Kidney glomerular epithelial cell (primary cell): ENCODE results near the gene LCK.

Source experiments
- DNase-seq: peaks from one replicate; lab custom pipeline; 2025; lab: John Stamatoyannopoulos, UW

LCK gene

DNA sequence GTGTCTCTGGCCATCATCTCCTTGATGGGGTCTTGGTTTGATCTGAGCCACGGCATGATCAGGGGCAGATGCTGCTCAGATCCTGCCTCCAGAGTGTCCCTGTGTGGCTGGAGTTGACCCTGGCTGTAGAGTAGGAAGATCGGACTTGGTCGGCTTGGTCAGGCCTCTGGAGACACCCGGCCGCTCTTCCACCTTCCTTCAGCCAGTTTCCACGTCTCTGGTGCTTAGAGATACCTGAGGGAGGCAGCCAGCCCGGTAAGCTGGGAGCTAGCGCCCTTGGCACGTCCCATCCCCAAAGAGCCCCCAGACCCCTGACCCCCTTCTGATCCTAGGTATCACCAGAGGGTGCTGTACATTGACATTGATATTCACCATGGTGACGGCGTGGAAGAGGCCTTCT lies 76.1 kb downstream of the LCK start:
- no peak for DNase-seq

- DNase-seq: no peak
These were observed 78.9 kb downstream of the LCK start for GRCh38 chr1:32329931-32330466.

GRCh38 chr1:32330558-32331151 lies 79.6 kb downstream of the LCK start:
- DNase-seq: no peak

DNA sequence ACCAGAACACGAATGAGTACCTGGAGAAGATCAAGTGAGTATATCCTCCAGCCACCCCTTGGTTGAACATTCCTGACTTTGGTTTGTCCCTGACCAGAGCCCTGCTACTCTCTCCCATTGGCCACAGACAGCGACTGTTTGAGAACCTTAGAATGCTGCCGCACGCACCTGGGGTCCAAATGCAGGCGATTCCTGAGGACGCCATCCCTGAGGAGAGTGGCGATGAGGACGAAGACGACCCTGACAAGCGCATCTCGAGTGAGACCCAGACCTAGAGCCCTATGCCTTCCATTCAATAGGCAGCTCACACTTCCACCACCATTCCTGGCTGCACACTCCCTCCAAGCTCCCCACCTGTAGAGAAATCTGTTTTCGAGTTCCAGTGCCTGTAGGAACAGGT lies 80.5 kb downstream of the LCK start:
- DNase-seq: no peak

DNA sequence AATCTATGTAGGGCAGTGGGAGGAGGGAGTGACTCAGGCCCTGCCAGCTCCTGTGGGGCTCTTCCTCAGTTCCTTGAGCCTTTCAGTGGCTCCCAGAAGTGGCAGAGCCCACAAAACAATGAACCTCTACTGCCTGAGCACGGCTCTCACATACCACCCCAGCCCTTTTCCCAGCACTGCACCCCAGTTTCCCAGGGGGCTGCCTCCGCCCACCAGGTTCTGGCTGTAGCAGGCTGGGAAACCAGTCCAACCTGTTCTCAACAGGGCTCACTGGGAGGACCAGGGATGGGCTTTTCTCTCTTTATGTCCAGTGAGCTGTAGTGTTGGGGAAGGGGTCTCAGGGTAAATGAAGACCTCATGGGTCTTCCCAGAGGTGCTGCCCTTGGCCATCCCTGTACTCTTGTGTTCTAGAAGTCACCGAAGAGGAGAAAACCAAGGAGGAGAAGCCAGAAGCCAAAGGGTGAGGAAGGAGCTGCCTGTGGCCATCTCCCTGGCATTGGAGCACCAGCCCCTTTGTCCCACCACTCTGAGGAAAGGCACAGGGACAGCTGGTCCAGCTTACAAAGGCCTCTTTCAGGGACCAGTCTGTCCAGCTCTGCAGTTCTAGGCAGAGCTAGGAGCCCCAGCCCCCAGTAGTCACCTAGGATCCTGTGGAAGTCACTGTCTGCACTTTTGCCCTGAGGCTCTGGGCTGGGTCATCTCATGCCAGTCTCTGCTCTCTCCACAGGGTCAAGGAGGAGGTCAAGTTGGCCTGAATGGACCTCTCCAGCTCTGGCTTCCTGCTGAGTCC lies 81.4 kb downstream of the LCK start:
- DNase-seq: no peak

- DNase-seq: no peak
These were observed 82.3 kb downstream of the LCK start for GRCh38 chr1:32333251-32333963.

DNA sequence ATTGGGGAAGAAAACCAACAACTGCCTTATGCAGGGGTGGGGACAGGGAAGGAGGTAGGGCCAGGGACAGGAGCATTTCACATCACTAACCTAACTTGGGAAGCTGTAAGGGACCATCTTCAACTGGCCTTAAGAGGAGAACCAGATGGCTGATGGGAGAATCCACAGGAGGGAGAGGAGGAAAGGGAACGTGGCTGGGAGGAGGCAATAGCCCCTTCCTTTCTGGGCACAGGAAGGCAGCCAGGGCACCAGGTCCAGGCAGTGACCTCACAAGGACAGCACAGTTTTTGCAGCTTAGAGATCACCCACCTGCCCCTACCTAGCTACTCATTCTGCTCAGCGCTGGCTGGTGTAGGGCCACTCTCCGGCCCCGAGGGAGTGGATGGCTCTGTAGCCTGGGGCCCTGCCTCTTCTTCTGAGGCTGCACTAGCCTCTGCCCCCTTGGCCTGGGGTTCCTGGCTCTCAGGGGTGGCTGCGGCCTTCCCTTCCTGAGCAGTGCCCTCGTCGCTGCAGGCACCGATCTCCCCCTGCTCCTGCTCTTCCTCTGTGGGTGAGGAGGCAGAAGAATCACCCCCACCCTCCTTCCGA lies 83.3 kb downstream of the LCK start:
- no peak for DNase-seq

- DNase-seq: no peak
These were observed 83.9 kb downstream of the LCK start for GRCh38 chr1:32334864-32335534.

- no peak for DNase-seq
These were observed 84.4 kb downstream of the LCK start for GRCh38 chr1:32335535-32335789.
